ENCODE data around the gene THSD1.

The THSD1 gene

DNA sequence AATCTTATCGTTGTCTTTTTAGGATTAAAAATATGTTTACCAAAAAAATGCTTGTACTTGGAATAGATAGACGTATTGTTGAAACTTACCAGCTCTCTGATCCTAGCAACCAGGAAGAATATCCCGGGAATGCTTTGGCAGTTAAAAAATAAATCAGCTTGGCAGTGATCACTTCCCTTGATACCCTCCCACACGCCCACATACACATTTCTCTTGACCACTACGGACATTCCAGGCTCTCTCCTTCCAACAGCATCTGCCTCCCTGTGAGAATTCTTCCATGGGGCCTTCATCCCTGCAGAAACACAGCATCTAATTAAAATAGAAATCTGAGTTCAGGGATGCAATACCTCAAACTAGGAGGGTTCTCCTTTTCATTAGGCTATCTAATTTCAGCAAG lies 57.9 kb downstream of the THSD1 start (continued):
- no peak for TF ChIP-seq ZNF398 (tag by site-specific recombination; IDR thresholded peaks at IDR 0.05)
- TF ChIP-seq ZFHX2 (tag by site-specific recombination; conservative IDR thresholded peaks at IDR 0.05), result peak; percentile 29; the same call in 1 of the 2 replicates
- TF ChIP-seq ZNF248 (tag by site-specific recombination; IDR thresholded peaks at IDR 0.05), result no peak
- TF ChIP-seq, protein P1, sequence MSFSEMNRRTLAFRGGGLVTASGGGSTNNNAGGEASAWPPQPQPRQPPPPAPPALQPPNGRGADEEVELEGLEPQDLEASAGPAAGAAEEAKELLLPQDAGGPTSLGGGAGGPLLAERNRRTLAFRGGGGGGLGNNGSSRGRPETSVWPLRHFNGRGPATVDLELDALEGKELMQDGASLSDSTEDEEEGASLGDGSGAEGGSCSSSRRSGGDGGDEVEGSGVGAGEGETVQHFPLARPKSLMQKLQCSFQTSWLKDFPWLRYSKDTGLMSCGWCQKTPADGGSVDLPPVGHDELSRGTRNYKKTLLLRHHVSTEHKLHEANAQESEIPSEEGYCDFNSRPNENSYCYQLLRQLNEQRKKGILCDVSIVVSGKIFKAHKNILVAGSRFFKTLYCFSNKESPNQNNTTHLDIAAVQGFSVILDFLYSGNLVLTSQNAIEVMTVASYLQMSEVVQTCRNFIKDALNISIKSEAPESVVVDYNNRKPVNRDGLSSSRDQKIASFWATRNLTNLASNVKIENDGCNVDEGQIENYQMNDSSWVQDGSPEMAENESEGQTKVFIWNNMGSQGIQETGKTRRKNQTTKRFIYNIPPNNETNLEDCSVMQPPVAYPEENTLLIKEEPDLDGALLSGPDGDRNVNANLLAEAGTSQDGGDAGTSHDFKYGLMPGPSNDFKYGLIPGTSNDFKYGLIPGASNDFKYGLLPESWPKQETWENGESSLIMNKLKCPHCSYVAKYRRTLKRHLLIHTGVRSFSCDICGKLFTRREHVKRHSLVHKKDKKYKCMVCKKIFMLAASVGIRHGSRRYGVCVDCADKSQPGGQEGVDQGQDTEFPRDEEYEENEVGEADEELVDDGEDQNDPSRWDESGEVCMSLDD (tag by site-specific recombination; IDR thresholded peaks at IDR 0.05), result no peak
- no peak for TF ChIP-seq ZNF843 (tag by site-specific recombination; IDR thresholded peaks at IDR 0.05)
- no peak for TF ChIP-seq ZNF529 (tag by site-specific recombination; IDR thresholded peaks at IDR 0.05; ENCODE audit: insufficient replicate concordance)
- no peak for TF ChIP-seq YY1 (tag by site-specific recombination; IDR thresholded peaks at IDR 0.05)
- TF ChIP-seq, protein P2, sequence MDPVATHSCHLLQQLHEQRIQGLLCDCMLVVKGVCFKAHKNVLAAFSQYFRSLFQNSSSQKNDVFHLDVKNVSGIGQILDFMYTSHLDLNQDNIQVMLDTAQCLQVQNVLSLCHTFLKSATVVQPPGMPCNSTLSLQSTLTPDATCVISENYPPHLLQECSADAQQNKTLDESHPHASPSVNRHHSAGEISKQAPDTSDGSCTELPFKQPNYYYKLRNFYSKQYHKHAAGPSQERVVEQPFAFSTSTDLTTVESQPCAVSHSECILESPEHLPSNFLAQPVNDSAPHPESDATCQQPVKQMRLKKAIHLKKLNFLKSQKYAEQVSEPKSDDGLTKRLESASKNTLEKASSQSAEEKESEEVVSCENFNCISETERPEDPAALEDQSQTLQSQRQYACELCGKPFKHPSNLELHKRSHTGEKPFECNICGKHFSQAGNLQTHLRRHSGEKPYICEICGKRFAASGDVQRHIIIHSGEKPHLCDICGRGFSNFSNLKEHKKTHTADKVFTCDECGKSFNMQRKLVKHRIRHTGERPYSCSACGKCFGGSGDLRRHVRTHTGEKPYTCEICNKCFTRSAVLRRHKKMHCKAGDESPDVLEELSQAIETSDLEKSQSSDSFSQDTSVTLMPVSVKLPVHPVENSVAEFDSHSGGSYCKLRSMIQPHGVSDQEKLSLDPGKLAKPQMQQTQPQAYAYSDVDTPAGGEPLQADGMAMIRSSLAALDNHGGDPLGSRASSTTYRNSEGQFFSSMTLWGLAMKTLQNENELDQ (tag by site-specific recombination; IDR thresholded peaks at IDR 0.05; ENCODE audit: low read depth), result no peak
- no peak for TF ChIP-seq ZNF155 (tag by site-specific recombination; IDR thresholded peaks at IDR 0.05)

- TF ChIP-seq ZNF785 (tag by site-specific recombination; IDR thresholded peaks at IDR 0.05) (no peak), PRDM1 (tag by site-specific recombination; IDR thresholded peaks at IDR 0.05) (no peak)
- no peaks in the 10 kb centered on the region for H3K36me3 ChIP-seq (ENCODE audit: control insufficient read depth in 2 of 2, insufficient read depth in 1 of 2, low read length in 2 of 2)
- no peak overlapping the region for H3K27ac ChIP-seq (ENCODE audit: extremely low read depth, low read depth, low read length)
- H3K4me1 ChIP-seq (ENCODE audit: control insufficient read depth, insufficient read depth, low read length), result no peaks in the 10 kb centered on the region
- H3K9me3 ChIP-seq (ENCODE audit: control insufficient read depth, insufficient read depth, low read depth, low read length), result no peaks in the 10 kb centered on the region
- POLR2A ChIA-PET, result no interaction called here
- no peak overlapping the region for H3K4me3 ChIP-seq (ENCODE audit: low read depth, low read length)
- CTCF ChIA-PET, result interaction anchor here (1.1 kb wide), 1 partner anchor 105 kb away, joined by 8 read pairs; the partner anchor contains the start of gene VPS36
Observed at GRCh38 chr13:52345631-52346251, 60.2 kb downstream of the THSD1 start.

DNA sequence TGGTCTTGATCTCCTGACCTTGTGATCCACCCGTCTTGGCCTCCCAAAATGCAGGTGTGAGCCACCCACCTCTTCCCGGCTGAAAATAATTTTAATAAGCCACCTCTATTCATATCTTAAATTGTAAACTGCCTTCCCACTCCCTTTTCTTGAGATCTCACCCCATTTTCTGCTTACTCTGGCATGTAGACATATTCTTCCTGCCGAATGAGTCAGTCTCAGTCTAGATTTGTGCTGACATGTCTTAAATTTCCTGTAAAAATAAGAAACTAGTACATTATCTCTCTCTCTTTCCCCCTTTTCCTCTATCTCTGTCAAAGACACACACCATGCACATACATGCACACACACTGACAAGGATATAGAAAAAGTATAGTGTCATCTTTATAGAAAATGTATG lies 60.9 kb downstream of the THSD1 start:
- Histone ChIP-seq H3K4me3 (ENCODE audit: low read depth, low read length) (no peak overlapping the region), H3K4me1 (ENCODE audit: control insufficient read depth, insufficient read depth, low read length) (no peaks in the 10 kb centered on the region), H3K9me3 (ENCODE audit: control insufficient read depth, insufficient read depth, low read depth, low read length) (no peaks in the 10 kb centered on the region), H3K27ac (ENCODE audit: extremely low read depth, low read depth, low read length) (no peak overlapping the region), H3K36me3 (ENCODE audit: control insufficient read depth in 2 of 2, insufficient read depth in 1 of 2, low read length in 2 of 2) (no peaks in the 10 kb centered on the region)
- TF ChIP-seq YY2 (tag by site-specific recombination; IDR thresholded peaks at IDR 0.05), result no peak
- POLR2A ChIA-PET, result no interaction called here
- CTCF ChIA-PET, result interaction anchor here (2.8 kb wide), 1 partner anchor 107 kb away, joined by 20 read pairs; the partner anchor contains the start of gene VPS36

- Histone ChIP-seq H3K4me1 (ENCODE audit: control insufficient read depth, insufficient read depth, low read length) (no peaks in the 10 kb centered on the region), H3K27ac (ENCODE audit: extremely low read depth, low read depth, low read length) (no peak overlapping the region), H3K36me3 (ENCODE audit: control insufficient read depth in 2 of 2, insufficient read depth in 1 of 2, low read length in 2 of 2) (no peaks in the 10 kb centered on the region), H3K4me3 (ENCODE audit: low read depth, low read length) (no peak overlapping the region), H3K9me3 (ENCODE audit: control insufficient read depth, insufficient read depth, low read depth, low read length) (no peaks in the 10 kb centered on the region)
- TF ChIP-seq ZNF513 (tag by site-specific recombination; IDR thresholded peaks at IDR 0.05) (no peak), ZBTB17 (tag by site-specific recombination; IDR thresholded peaks at IDR 0.05) (no peak), ZNF138 (tag by site-specific recombination; IDR thresholded peaks at IDR 0.05; ENCODE audit: borderline replicate concordance) (no peak)
- ChIA-PET CTCF (interaction anchor here (0.7 to 2.8 kb wide), 3 partner anchors 104 to 258 kb away, joined by 3 to 20 read pairs (median 3); partner anchors contain the start of gene VPS36), POLR2A (no interaction called here)
Observed at GRCh38 chr13:52344108-52344507, 61.9 kb downstream of the THSD1 start.

Data from HEK293 (cell line).